ENCODE measurements around the gene FYN. TPM values are rescaled to one million over a fixed set of nuclear protein-coding genes. Genes with fewer than 3 reads are reported as not detected.

FYN gene
- total RNA-seq, 1 experiment from 2014 or later, result 34.3 TPM

- CTCF ChIA-PET, result no interaction called here
- H3K4me1 ChIP-seq (ENCODE audit: insufficient read depth, low read length, poor library complexity, severe bottlenecking), result peaks cover 12% of the 10 kb centered on the region
- POLR2A ChIA-PET (ENCODE audit: low non-redundant PET), result no interaction called here
Measured at GRCh38 chr6:111724505-111724904, 148.7 kb downstream of the FYN start.

GRCh38 chr6:111724039-111724438 is 149.2 kb downstream of the FYN start:
- TF ChIP-seq EZH2 (IDR thresholded peaks at IDR 0.05; ENCODE audit: borderline replicate concordance, low read depth, low read length, poor library complexity, severe bottlenecking) (no peak), CTCF (conservative IDR thresholded peaks at IDR 0.05; ENCODE audit: low read depth, low read length) (no peak)
- ChIA-PET CTCF (no interaction called here), POLR2A (ENCODE audit: low non-redundant PET) (no interaction called here)
- intact Hi-C loops (cut with micrococcal nuclease; ENCODE audit: unreplicated experiment), result loop anchor here (10.0 kb wide), 1 partner anchor 161 kb away; no protein-coding TSS in a partner anchor
- H3K36me3 ChIP-seq (ENCODE audit: insufficient read depth, low read length, poor library complexity, severe bottlenecking), result no peaks in the 10 kb centered on the region
- no peak for DNase-seq (ENCODE audit: low spot score)
- peaks cover 12% of the 10 kb centered on the region for H3K4me1 ChIP-seq (ENCODE audit: insufficient read depth, low read length, poor library complexity, severe bottlenecking)
- H3K9me3 ChIP-seq (ENCODE audit: low read depth, low read length, poor library complexity, severe bottlenecking), result no peaks in the 10 kb centered on the region
- no peaks in the 10 kb centered on the region for H3K27me3 ChIP-seq (replicated peaks; ENCODE audit: insufficient read depth, low read depth, low read length, poor library complexity)
- no peak overlapping the region for H3K4me3 ChIP-seq (ENCODE audit: low read depth, low read length, poor library complexity, severe bottlenecking)
- no TSS peak for BruUV-seq (replicated peaks)
- no peak overlapping the region for H3K27ac ChIP-seq (ENCODE audit: low read depth, low read length, poor library complexity, severe bottlenecking)

More at GRCh38 chr6:111724505-111724904, 148.7 kb downstream of the FYN start:
- Histone ChIP-seq H3K27ac (ENCODE audit: low read depth, low read length, poor library complexity, severe bottlenecking) (no peak overlapping the region), H3K9me3 (ENCODE audit: low read depth, low read length, poor library complexity, severe bottlenecking) (no peaks in the 10 kb centered on the region), H3K27me3 (replicated peaks; ENCODE audit: insufficient read depth, low read depth, low read length, poor library complexity) (no peaks in the 10 kb centered on the region), H3K4me3 (ENCODE audit: low read depth, low read length, poor library complexity, severe bottlenecking) (no peak overlapping the region), H3K36me3 (ENCODE audit: insufficient read depth, low read length, poor library complexity, severe bottlenecking) (no peaks in the 10 kb centered on the region)
- no peak for DNase-seq (ENCODE audit: low spot score)
- no peak for TF ChIP-seq EZH2 (IDR thresholded peaks at IDR 0.05; ENCODE audit: borderline replicate concordance, low read depth, low read length, poor library complexity, severe bottlenecking)
- TF ChIP-seq CTCF (conservative IDR thresholded peaks at IDR 0.05; ENCODE audit: low read depth, low read length), result no peak
- intact Hi-C loops (cut with micrococcal nuclease; ENCODE audit: unreplicated experiment), result loop anchor here (10.0 kb wide), 1 partner anchor 160 kb away; no protein-coding TSS in a partner anchor
- BruUV-seq (replicated peaks), result no TSS peak

- intact Hi-C loops (cut with micrococcal nuclease; ENCODE audit: unreplicated experiment), result loop anchor here (10.0 kb wide), 1 partner anchor 161 kb away; no protein-coding TSS in a partner anchor
- TF ChIP-seq EZH2 (IDR thresholded peaks at IDR 0.05; ENCODE audit: borderline replicate concordance, low read depth, low read length, poor library complexity, severe bottlenecking), result no peak
- no TSS peak for BruUV-seq (replicated peaks)
- Histone ChIP-seq H3K27ac (ENCODE audit: low read depth, low read length, poor library complexity, severe bottlenecking) (no peak overlapping the region), H3K4me1 (ENCODE audit: insufficient read depth, low read length, poor library complexity, severe bottlenecking) (peaks cover 12% of the 10 kb centered on the region), H3K27me3 (replicated peaks; ENCODE audit: insufficient read depth, low read depth, low read length, poor library complexity) (no peaks in the 10 kb centered on the region), H3K36me3 (ENCODE audit: insufficient read depth, low read length, poor library complexity, severe bottlenecking) (no peaks in the 10 kb centered on the region), H3K4me3 (ENCODE audit: low read depth, low read length, poor library complexity, severe bottlenecking) (no peak overlapping the region), H3K9me3 (ENCODE audit: low read depth, low read length, poor library complexity, severe bottlenecking) (no peaks in the 10 kb centered on the region)
- DNase-seq (ENCODE audit: low spot score), result no peak
- ChIA-PET CTCF (no interaction called here), POLR2A (ENCODE audit: low non-redundant PET) (no interaction called here)
Measured at GRCh38 chr6:111723412-111723970, 149.8 kb downstream of the FYN start.
